Measurements from ENCODE around the gene CAMK2B. TPM values are rescaled to one million over a fixed set of nuclear protein-coding genes. Genes with fewer than 3 reads are reported as not detected.

Gene CAMK2B
- total and polyA plus RNA-seq, 2 of the 13 experiments (the other 11 are each of a cell fraction or from before 2014, with no cell fraction given) = 0.27 to 0.48 TPM

DNA sequence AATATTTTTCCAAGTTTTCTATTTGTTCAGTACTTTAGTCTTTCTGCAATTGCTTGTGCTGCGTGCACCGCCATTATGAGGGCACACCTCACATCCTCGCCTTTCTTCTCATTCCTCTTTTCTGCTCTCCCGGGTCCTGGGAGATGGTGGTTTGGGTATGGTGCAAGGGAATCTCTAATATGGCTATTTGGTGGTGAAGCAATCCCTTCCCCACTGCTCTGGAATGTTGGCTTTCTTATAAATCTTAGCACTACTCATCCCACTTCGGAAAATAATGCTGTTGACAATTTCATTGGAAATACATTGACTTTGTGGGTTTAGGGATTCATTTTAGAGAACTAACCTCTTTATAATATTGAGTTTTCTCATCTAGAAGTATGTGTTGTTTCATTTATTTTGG, 134.2 kb downstream of the CAMK2B start:
- FAIRE-seq = no peak
- ATAC-seq = no peak
- POLR2A ChIA-PET = no interaction called here
- Histone ChIP-seq H3K9me3 (ENCODE audit: low read length) (no peaks in the 10 kb centered on the region), H3K36me3 (replicated peaks in 1 of 2; ENCODE audit: control insufficient read depth in 1 of 2, insufficient read depth in 2 of 2, low read length in 2 of 2) (no peaks in the 10 kb centered on the region), H3K4me1 (ENCODE audit: insufficient read depth, low read length) (peaks cover 8% of the 10 kb centered on the region; the same call in 1 of the 2 replicates), H3K27me3 (ENCODE audit: control insufficient read depth in 1 of 2, insufficient read depth in 2 of 2, low read length in 2 of 2) (peaks cover 2 to 9% of the 10 kb centered on the region in 2 experiments; a peak in 2 of 5 replicates), H3K9ac (ENCODE audit: insufficient read depth, low read depth, low read length) (no peak overlapping the region), H3K79me2 (ENCODE audit: insufficient read depth, low read length) (no peaks in the 10 kb centered on the region), H3K4me2 (ENCODE audit: low read depth, low read length) (no peak overlapping the region), H4K20me1 (ENCODE audit: insufficient read depth, low read length) (no peaks in the 10 kb centered on the region), H3K4me3 (replicated peaks in 1 of 3; ENCODE audit: insufficient read depth in 1 of 3, low read depth in 2 of 3, low read length in 3 of 3) (no peak overlapping the region), H2AFZ (ENCODE audit: low read length) (no peak overlapping the region), H3K27ac (ENCODE audit: extremely low read length, insufficient read depth, low read length) (no peak overlapping the region)
- intact Hi-C loops (cut with micrococcal nuclease; ENCODE audit: unreplicated experiment) = loop anchor here (10.0 kb wide), 1 partner anchor 56 kb away; no protein-coding TSS in a partner anchor
- in situ Hi-C loops (cut with HindIII; ENCODE audit: extremely low pct_ligation_motif_present, low pct_unique_long_range_greater_than_20kb) = no loop called here
- 58% methylated on average over 5 of the region's 5 CpGs for WGBS (ENCODE audit: low lambda C conversion rate)
- BruUV-seq (replicated peaks) = no TSS peak
- no peak for DNase-seq (ENCODE audit: low spot score)
- CTCF ChIA-PET (ENCODE audit: low intra/inter-chr PET ratio, low total read pairs) = no interaction called here
- TF ChIP-seq, protein P1, sequence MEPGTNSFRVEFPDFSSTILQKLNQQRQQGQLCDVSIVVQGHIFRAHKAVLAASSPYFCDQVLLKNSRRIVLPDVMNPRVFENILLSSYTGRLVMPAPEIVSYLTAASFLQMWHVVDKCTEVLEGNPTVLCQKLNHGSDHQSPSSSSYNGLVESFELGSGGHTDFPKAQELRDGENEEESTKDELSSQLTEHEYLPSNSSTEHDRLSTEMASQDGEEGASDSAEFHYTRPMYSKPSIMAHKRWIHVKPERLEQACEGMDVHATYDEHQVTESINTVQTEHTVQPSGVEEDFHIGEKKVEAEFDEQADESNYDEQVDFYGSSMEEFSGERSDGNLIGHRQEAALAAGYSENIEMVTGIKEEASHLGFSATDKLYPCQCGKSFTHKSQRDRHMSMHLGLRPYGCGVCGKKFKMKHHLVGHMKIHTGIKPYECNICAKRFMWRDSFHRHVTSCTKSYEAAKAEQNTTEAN (CRISPR knock-in tag; conservative IDR thresholded peaks at IDR 0.05) = no peak
- no peak for TF ChIP-seq ZNF430 (CRISPR knock-in tag; IDR thresholded peaks at IDR 0.05)
- TF ChIP-seq, protein P2, sequence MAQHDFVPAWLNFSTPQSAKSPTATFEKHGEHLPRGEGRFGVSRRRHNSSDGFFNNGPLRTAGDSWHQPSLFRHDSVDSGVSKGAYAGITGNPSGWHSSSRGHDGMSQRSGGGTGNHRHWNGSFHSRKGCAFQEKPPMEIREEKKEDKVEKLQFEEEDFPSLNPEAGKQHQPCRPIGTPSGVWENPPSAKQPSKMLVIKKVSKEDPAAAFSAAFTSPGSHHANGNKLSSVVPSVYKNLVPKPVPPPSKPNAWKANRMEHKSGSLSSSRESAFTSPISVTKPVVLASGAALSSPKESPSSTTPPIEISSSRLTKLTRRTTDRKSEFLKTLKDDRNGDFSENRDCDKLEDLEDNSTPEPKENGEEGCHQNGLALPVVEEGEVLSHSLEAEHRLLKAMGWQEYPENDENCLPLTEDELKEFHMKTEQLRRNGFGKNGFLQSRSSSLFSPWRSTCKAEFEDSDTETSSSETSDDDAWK (CRISPR knock-in tag; IDR thresholded peaks at IDR 0.05) = no peak
- TF ChIP-seq, protein P3, sequence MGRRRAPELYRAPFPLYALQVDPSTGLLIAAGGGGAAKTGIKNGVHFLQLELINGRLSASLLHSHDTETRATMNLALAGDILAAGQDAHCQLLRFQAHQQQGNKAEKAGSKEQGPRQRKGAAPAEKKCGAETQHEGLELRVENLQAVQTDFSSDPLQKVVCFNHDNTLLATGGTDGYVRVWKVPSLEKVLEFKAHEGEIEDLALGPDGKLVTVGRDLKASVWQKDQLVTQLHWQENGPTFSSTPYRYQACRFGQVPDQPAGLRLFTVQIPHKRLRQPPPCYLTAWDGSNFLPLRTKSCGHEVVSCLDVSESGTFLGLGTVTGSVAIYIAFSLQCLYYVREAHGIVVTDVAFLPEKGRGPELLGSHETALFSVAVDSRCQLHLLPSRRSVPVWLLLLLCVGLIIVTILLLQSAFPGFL (CRISPR knock-in tag; IDR thresholded peaks at IDR 0.05) = no peak
- TF ChIP-seq NRL (CRISPR knock-in tag; IDR thresholded peaks at IDR 0.05; ENCODE audit: borderline replicate concordance) = no peak
- TF ChIP-seq, protein P4, sequence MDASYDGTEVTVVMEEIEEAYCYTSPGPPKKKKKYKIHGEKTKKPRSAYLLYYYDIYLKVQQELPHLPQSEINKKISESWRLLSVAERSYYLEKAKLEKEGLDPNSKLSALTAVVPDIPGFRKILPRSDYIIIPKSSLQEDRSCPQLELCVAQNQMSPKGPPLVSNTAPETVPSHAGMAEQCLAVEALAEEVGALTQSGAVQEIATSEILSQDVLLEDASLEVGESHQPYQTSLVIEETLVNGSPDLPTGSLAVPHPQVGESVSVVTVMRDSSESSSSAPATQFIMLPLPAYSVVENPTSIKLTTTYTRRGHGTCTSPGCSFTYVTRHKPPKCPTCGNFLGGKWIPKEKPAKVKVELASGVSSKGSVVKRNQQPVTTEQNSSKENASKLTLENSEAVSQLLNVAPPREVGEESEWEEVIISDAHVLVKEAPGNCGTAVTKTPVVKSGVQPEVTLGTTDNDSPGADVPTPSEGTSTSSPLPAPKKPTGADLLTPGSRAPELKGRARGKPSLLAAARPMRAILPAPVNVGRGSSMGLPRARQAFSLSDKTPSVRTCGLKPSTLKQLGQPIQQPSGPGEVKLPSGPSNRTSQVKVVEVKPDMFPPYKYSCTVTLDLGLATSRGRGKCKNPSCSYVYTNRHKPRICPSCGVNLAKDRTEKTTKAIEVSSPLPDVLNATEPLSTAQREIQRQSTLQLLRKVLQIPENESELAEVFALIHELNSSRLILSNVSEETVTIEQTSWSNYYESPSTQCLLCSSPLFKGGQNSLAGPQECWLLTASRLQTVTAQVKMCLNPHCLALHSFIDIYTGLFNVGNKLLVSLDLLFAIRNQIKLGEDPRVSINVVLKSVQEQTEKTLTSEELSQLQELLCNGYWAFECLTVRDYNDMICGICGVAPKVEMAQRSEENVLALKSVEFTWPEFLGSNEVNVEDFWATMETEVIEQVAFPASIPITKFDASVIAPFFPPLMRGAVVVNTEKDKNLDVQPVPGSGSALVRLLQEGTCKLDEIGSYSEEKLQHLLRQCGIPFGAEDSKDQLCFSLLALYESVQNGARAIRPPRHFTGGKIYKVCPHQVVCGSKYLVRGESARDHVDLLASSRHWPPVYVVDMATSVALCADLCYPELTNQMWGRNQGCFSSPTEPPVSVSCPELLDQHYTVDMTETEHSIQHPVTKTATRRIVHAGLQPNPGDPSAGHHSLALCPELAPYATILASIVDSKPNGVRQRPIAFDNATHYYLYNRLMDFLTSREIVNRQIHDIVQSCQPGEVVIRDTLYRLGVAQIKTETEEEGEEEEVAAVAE (CRISPR knock-in tag; IDR thresholded peaks at IDR 0.05; ENCODE audit: borderline replicate concordance) = no peak
- TF ChIP-seq HMG20B (CRISPR knock-in tag; conservative IDR thresholded peaks at IDR 0.05) = no peak
- TF ChIP-seq PRDM4 (CRISPR knock-in tag; IDR thresholded peaks at IDR 0.05; ENCODE audit: borderline replicate concordance) = no peak
- no peak for TF ChIP-seq RBAK (CRISPR knock-in tag; IDR thresholded peaks at IDR 0.05)
- no peak for TF ChIP-seq ZNF432 (CRISPR knock-in tag; IDR thresholded peaks at IDR 0.05; ENCODE audit: borderline replicate concordance)
- no peak for TF ChIP-seq REXO4 (CRISPR knock-in tag; IDR thresholded peaks at IDR 0.05; ENCODE audit: borderline replicate concordance)
- no peak for TF ChIP-seq ZNF629 (CRISPR knock-in tag; conservative IDR thresholded peaks at IDR 0.05)
- no peak for TF ChIP-seq REPIN1 (CRISPR knock-in tag; IDR thresholded peaks at IDR 0.05; ENCODE audit: borderline replicate concordance, low read depth)
- TF ChIP-seq ZMYM2 (CRISPR knock-in tag; IDR thresholded peaks at IDR 0.05) = no peak
